NCI-H146 (cell line): Measurements from ENCODE around the gene CACNA1D.

Experiments used
- DNase-seq: peaks from one replicate; lab custom pipeline; 2025; lab: John Stamatoyannopoulos, UW

Gene CACNA1D

GRCh38 chr3:53577506-53577905 lies 83.1 kb downstream of the CACNA1D start:
- no peak for DNase-seq

DNA sequence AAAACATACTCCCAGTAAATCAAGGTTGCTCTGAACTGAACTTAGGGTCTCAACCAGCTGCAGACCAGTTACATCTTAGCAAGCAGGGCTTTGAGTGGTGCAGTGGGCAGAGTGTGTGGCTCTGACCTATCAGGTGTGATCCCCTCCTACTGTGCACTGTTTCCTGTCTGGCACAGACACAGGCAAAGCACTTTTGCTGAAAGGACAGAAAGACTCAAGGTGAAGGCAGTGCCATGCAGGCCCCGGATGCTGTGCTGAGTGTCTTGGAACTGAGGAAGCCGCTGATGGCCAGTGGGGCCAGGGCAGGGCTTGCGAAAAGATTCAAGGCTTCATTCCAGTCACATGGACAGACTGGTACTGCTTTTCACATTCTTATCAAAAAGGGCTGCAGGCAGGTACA lies 85.2 kb downstream of the CACNA1D start:
- DNase-seq: peak; percentile 8

GRCh38 chr3:53581671-53582070 lies 87.3 kb downstream of the CACNA1D start:
- DNase-seq: no peak

GRCh38 chr3:53583161-53583690 lies 88.8 kb downstream of the CACNA1D start:
- DNase-seq: no peak

DNA sequence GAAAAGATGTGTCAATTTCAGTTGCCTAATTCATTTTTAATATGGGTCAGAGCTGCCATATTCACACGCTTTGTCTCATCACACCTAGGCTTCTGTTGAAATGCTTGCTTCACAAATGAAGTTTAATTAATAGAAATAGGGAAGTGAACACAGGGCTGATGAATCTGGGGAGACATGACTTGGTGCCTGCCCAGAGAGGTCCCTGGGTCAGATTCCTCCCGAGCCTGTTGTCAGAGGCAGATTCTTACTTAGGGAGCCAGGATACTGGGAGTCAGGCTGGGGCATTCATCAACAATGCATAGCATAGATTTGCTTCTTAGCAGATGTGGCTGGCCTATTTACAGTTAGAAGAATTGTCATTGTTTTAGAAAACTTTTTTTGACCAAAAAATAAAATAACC lies 90.6 kb downstream of the CACNA1D start:
- DNase-seq: no peak

- DNase-seq: no peak
These were observed 91.2 kb downstream of the CACNA1D start for GRCh38 chr3:53585627-53586026.

DNA sequence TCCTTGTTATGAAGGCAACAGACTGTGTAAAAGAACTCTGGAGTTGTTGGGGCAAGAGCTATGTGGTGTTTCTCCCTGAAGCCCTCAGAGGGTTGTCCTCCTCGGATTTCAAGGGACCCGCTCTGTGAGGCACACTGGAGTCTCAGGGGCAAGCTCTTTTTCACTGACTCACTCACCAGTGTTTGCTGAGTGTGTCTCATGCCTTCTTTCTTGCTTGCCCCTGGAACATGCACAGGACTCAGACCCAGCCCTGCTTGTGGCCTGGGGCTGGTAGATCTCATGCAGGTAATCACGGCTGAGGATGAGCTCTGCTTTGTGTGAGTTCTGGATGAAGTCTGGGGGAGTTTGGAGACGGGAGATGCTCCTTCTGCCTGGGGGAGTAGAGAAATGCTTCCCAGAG lies 93.7 kb downstream of the CACNA1D start:
- no peak for DNase-seq

DNA sequence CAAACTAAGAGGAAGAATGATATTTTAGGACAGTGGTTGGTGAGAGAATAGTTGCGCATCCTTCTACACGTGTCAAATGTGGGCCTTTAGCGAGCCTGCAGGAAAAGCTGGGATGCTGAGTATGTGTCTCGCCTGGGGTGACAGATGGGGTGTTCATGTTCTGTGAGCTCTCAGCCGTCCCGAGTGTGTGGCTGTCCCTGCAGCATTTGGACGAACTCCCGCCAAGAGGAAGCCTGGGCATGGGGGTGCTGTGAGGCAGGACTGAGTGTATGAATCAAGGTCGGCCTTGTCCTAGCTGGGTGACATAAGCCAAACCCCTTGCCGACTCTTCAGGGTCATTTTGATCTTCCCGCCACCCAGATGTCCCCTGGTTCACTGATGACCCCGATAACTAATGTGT lies 94.8 kb downstream of the CACNA1D start:
- no peak for DNase-seq

GRCh38 chr3:53589806-53590205 lies 95.4 kb downstream of the CACNA1D start:
- no peak for DNase-seq

- no peak for DNase-seq
These were observed 96.2 kb downstream of the CACNA1D start for GRCh38 chr3:53590606-53591005.

DNA sequence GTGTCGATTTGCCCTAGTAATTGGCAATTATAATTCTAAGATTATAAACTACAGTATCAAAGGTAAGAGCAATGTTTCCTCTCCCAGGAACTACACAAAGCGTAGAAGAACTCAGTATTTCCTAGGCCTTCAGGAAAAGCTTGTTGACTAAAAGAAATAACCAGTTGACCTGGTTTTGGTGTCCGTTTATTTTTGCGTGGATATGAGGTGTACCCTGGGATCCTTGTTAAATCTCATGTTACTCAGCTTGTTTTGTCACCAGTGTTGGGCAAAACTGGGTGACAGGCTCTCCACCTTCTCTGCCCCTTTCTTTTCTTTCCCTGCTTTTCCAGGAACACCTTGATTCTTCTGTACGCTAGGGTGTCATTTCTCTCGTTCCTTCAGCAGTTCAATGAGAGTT lies 97.2 kb downstream of the CACNA1D start:
- no peak for DNase-seq

GRCh38 chr3:53592862-53593261 lies 98.5 kb downstream of the CACNA1D start:
- DNase-seq: no peak

DNA sequence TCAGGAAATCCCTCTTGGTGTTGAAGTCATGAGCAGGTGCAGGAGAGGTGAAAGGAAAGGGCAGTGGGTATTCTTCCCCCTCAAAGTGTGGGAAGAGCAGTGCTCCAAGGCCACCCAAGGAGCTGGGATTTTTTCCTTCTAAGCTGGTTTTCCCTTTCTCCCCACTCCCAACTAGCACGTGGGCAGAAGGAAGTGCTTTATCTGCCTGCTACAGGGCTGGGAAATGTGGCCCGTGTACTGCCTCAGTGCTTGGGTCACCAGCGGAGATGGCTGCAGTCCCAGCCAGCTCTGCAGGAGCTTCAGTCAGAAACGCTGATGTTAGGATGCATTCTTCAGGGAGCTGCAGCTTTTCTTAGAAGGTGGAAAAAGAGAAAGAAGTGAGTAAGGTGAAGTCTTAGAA lies 99.2 kb downstream of the CACNA1D start:
- no peak for DNase-seq

GRCh38 chr3:53594276-53594675 lies 99.9 kb downstream of the CACNA1D start:
- peak; percentile 22 for DNase-seq

DNA sequence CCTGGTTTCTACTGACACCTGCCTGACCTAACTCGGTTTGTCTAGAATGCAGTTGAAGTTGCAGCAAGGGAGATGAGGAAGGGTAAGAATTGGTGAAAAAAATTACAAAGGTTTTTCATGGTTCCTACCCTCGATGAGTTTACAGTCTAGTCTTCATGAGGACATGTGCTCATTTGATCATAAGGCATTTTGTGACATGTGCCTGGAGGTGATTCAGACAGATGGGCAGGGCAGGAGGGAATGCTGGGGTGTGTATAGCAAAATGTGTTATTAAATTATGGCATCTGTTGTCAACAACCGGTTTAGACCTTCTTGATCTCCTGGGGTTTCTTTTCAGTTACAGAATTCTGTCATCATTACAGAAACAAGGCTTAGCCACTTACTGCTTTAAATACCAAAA lies 101.2 kb downstream of the CACNA1D start:
- no peak for DNase-seq

DNA sequence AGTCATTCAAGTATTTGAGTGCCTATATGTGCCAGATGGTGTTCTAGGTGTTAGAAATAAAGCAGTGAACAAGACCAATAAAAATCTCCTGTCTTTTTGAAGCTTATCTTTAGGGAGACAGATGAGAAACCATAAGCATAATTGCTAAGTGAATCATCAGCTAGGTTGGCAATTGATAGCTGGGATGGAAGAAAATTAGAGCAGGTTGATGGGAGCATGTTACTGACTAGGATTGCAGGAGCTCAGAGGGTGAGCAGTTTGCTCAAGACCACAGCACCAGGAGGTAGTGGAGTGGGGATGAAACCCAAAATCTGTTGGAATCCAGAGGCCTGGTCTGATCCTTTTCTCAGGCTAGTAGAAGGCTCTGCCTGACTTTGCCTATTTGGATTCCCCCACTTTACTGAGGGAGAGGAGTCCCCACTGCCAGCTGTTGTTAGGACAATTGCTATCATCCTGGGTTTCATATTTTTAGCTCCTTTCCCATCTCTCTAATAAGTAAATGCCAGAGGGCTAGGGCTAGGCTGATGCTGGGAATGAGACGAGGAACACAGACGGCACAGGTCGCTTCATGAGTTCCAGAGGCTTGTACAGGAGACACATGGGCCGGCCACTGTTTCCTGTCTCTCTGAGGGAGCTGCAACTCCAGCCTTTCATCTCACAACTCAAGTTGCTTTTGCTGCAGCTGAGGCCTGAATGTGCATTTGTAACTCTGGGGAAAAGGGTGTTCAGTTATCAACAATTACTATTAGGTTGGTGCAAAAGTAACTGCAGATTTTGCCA lies 102.9 kb downstream of the CACNA1D start:
- DNase-seq: no peak

DNA sequence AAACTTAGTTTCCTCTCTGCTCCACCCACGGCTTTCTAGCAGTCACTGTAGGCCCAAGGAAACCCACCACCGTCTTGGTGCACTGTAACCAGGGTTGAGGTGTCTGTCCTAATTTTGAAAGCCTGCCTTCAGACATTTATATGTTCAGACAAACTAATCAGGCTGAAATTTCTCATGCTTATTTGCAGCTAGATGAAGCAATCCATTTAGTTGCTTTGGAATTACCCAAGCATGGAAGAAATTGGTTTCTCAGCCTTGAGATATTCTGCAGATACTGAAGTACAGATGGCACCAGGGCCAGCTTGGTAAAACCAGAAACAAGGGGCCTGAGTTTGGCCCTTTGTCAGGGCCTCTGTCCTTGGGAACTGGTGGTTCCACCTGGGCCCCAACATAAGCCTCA lies 105.4 kb downstream of the CACNA1D start:
- no peak for DNase-seq

DNA sequence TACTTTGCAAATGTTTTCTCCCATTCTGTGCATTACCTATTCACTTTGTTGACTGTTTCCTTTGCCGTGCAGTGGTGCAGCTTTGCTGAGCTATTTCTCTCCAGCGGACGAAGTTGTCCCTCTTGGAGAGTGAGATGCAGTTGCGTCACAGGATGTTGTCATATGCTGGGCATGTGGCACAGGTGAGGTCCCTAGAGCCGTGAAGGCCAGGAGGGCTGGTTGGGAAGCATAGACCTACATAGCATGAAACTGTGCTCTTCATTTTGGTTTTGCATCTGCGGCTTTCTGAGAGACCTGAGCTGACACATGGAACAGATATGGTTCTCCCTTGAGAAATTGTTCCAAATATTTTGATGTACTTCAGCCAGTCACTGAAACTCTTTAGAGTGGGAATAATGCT lies 108.5 kb downstream of the CACNA1D start:
- DNase-seq: no peak

- DNase-seq: no peak
These were observed 109.8 kb downstream of the CACNA1D start for GRCh38 chr3:53604232-53604631.

GRCh38 chr3:53606793-53607192 lies 112.4 kb downstream of the CACNA1D start:
- DNase-seq: no peak

GRCh38 chr3:53612508-53612907 lies 118.1 kb downstream of the CACNA1D start:
- no peak for DNase-seq

DNA sequence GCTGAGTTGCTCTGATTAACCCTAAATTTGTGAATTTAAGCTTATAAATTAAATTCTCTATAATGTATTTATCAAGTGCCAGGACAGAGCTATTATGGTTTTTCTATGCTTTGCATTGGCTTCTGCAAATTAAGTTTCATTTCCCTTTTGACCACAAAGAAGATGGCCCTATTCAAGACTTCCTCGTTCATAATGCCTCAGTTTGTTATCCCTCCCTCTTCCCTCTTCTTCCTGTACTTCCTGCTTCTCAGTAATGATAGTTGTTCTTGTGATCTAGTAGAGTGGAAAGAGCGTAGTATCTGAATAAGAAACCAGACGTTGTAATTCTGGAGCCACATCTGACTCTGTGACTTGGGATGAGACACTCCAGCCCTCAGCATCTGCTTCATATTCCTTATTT lies 118.7 kb downstream of the CACNA1D start:
- DNase-seq: no peak

DNA sequence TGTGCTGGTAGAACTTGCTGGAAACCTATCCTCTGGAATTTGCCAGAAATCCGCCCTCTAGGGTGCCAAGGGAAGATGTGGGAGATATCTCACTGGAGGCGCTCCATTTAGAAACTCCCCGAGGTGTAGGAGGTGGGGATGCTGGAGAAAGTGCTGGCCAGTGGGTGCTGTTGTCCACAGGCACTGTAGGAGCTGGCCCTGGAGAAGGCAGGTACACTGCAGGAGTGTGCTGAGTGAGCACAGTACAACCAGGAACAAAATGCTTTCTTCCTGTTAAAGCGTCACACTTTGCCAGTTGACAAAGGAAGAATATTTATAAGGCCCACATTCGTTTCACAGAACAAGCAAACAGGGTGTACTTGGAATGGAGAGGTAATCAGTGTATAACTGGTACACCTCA lies 119.9 kb downstream of the CACNA1D start:
- no peak for DNase-seq

DNA sequence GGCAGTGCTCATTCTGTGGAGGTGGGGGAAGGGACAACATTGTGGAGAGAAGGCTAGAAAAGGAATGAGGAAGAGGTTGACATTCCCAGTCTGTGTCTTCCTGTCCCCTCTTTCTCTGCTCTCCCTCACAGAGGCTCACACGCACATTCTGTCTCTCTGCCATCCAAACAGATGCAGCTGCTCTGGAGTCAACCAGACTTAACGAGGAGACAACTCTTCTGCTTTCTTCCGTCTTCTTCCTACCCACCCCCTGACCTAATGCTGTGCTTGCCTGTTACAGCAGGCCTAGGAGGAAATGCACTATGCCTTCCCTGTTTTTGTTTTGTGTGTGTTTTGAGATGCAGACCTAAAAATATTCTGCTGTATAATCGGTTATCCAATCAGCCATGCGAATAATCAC lies 121.9 kb downstream of the CACNA1D start:
- DNase-seq: no peak
